ENCODE data around the gene B4GALNT1.

Gene B4GALNT1

DNA sequence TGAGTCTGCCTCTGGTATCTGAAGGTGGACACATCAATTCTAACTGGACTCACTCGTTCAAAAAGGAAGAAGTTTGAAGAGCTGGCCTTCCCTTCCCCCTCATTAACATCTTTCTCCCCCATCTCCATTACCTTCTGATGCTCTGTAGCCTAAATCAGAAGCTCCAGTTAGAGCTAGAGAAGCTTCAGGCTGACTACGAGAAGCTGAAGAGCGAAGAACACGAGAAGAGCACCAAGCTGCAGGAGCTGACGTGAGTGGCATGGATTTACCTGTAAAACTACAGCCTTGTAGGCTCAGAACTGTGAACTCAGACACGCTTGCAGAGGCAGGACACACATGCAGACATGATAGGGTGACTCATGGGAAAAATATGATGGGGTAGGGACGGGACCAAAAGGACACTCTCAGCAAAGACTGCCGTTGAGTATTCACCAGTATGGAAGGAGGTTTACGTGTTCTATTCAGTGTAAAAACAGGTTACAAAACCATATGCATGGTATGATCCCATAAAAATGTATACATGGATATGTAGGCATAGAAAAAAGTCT lies 56.3 kb downstream of the B4GALNT1 start:
- no peak for DNase-seq (ENCODE audit: extremely low read depth, low read depth)
- no peak overlapping the region for H3K4me3 ChIP-seq (replicated peaks; ENCODE audit: low read depth, low read length)
- TF ChIP-seq, protein P1, sequence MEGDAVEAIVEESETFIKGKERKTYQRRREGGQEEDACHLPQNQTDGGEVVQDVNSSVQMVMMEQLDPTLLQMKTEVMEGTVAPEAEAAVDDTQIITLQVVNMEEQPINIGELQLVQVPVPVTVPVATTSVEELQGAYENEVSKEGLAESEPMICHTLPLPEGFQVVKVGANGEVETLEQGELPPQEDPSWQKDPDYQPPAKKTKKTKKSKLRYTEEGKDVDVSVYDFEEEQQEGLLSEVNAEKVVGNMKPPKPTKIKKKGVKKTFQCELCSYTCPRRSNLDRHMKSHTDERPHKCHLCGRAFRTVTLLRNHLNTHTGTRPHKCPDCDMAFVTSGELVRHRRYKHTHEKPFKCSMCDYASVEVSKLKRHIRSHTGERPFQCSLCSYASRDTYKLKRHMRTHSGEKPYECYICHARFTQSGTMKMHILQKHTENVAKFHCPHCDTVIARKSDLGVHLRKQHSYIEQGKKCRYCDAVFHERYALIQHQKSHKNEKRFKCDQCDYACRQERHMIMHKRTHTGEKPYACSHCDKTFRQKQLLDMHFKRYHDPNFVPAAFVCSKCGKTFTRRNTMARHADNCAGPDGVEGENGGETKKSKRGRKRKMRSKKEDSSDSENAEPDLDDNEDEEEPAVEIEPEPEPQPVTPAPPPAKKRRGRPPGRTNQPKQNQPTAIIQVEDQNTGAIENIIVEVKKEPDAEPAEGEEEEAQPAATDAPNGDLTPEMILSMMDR (IDR thresholded peaks at IDR 0.05; ENCODE audit: low read depth, low read length, missing control alignments), result no peak
